Activated naive CD8-positive, alpha-beta T cell (primary cell): Measurements from ENCODE around the gene MAN1A1.
"Not testable (repeated sequence)": the region's sequence is repeated elsewhere in the genome, so short reads cannot be mapped to it uniquely, and the experiment has no call there.

Experiments
- H3K27ac Mint-ChIP-seq: one replicate; pipeline ENCODE4 v1.8.0; 2021; ENCODE audit warnings: mixed read lengths
- H3K27me3 Mint-ChIP-seq: one replicate; pipeline ENCODE4 v1.8.0; 2021; ENCODE audit warnings: mixed read lengths
- H3K36me3 Mint-ChIP-seq: one replicate; pipeline ENCODE4 v1.8.0; 2021; ENCODE audit warnings: mixed read lengths
- H3K4me1 Mint-ChIP-seq: one replicate; pipeline ENCODE4 v1.8.0; 2021; ENCODE audit warnings: low read depth, mixed read lengths
- H3K4me3 Mint-ChIP-seq: one replicate; pipeline ENCODE4 v1.8.0; 2021; ENCODE audit warnings: mild to moderate bottlenecking, mixed read lengths
- H3K9me3 Mint-ChIP-seq: one replicate; pipeline ENCODE4 v1.8.0; 2021; ENCODE audit warnings: low read depth, mixed read lengths

MAN1A1 gene

GRCh38 chr6:119308991-119309657, 40.4 kb downstream of the MAN1A1 start:
- H3K27ac Mint-ChIP-seq, result no peak overlapping the region
- no peaks in the 10 kb centered on the region for H3K27me3 Mint-ChIP-seq
- H3K4me1 Mint-ChIP-seq, result peaks cover 38% of the 10 kb centered on the region
- H3K4me3 Mint-ChIP-seq, result no peak overlapping the region
- peaks cover 12% of the 10 kb centered on the region for H3K36me3 Mint-ChIP-seq
- no peaks in the 10 kb centered on the region for H3K9me3 Mint-ChIP-seq

GRCh38 chr6:119308048-119308570, 41.5 kb downstream of the MAN1A1 start:
- Mint-ChIP-seq H3K27ac (no peak overlapping the region), H3K4me3 (no peak overlapping the region), H3K27me3 (no peaks in the 10 kb centered on the region), H3K36me3 (peaks cover 12% of the 10 kb centered on the region), H3K4me1 (peaks cover 29% of the 10 kb centered on the region), H3K9me3 (no peaks in the 10 kb centered on the region)

GRCh38 chr6:119307056-119307455, 42.5 kb downstream of the MAN1A1 start:
- peaks cover 18% of the 10 kb centered on the region for H3K4me1 Mint-ChIP-seq
- no peaks in the 10 kb centered on the region for H3K9me3 Mint-ChIP-seq
- H3K27me3 Mint-ChIP-seq, result no peaks in the 10 kb centered on the region
- no peak overlapping the region for H3K4me3 Mint-ChIP-seq
- no peak overlapping the region for H3K27ac Mint-ChIP-seq
- peaks cover 12% of the 10 kb centered on the region for H3K36me3 Mint-ChIP-seq

GRCh38 chr6:119306396-119306968, 43.1 kb downstream of the MAN1A1 start:
- no peaks in the 10 kb centered on the region for H3K27me3 Mint-ChIP-seq
- peaks cover 14% of the 10 kb centered on the region for H3K36me3 Mint-ChIP-seq
- H3K4me3 Mint-ChIP-seq, result no peak overlapping the region
- no peak overlapping the region for H3K27ac Mint-ChIP-seq
- peaks cover 14% of the 10 kb centered on the region for H3K4me1 Mint-ChIP-seq
- no peaks in the 10 kb centered on the region for H3K9me3 Mint-ChIP-seq

- Mint-ChIP-seq H3K27ac (no peak overlapping the region), H3K27me3 (no peaks in the 10 kb centered on the region), H3K9me3 (no peaks in the 10 kb centered on the region), H3K36me3 (peaks cover 14% of the 10 kb centered on the region), H3K4me3 (no peak overlapping the region), H3K4me1 (peaks cover 5% of the 10 kb centered on the region)
These were observed 46.2 kb downstream of the MAN1A1 start for GRCh38 chr6:119303164-119303887.

GRCh38 chr6:119301429-119301828, 48.1 kb downstream of the MAN1A1 start:
- no peaks in the 10 kb centered on the region for H3K9me3 Mint-ChIP-seq
- H3K27ac Mint-ChIP-seq, result no peak overlapping the region
- H3K36me3 Mint-ChIP-seq, result peaks cover 16% of the 10 kb centered on the region
- H3K27me3 Mint-ChIP-seq, result no peaks in the 10 kb centered on the region
- no peak overlapping the region for H3K4me3 Mint-ChIP-seq
- no peaks in the 10 kb centered on the region for H3K4me1 Mint-ChIP-seq

GRCh38 chr6:119299694-119300093, 49.9 kb downstream of the MAN1A1 start:
- Mint-ChIP-seq H3K36me3 (peaks cover 12% of the 10 kb centered on the region), H3K4me1 (peaks cover 10% of the 10 kb centered on the region), H3K27ac (no peak overlapping the region), H3K9me3 (no peaks in the 10 kb centered on the region), H3K4me3 (no peak overlapping the region), H3K27me3 (no peaks in the 10 kb centered on the region)

GRCh38 chr6:119297049-119297448, 52.5 kb downstream of the MAN1A1 start:
- no peak overlapping the region for H3K4me3 Mint-ChIP-seq
- H3K4me1 Mint-ChIP-seq, result peaks cover 10% of the 10 kb centered on the region
- H3K36me3 Mint-ChIP-seq, result peaks cover 8% of the 10 kb centered on the region
- no peaks in the 10 kb centered on the region for H3K9me3 Mint-ChIP-seq
- H3K27ac Mint-ChIP-seq, result no peak overlapping the region
- H3K27me3 Mint-ChIP-seq, result no peaks in the 10 kb centered on the region

GRCh38 chr6:119296036-119297035, 53.2 kb downstream of the MAN1A1 start:
- H3K4me3 Mint-ChIP-seq, result no peak overlapping the region

GRCh38 chr6:119294984-119295383, 54.6 kb downstream of the MAN1A1 start:
- no peak overlapping the region for H3K27ac Mint-ChIP-seq
- H3K36me3 Mint-ChIP-seq, result peaks cover 11% of the 10 kb centered on the region
- H3K4me3 Mint-ChIP-seq, result no peak overlapping the region
- H3K4me1 Mint-ChIP-seq, result peaks cover 10% of the 10 kb centered on the region
- no peaks in the 10 kb centered on the region for H3K9me3 Mint-ChIP-seq
- H3K27me3 Mint-ChIP-seq, result no peaks in the 10 kb centered on the region

More at GRCh38 chr6:119296036-119297035, 53.2 kb downstream of the MAN1A1 start:
- no peaks in the 10 kb centered on the region for H3K9me3 Mint-ChIP-seq
- peaks cover 6% of the 10 kb centered on the region for H3K36me3 Mint-ChIP-seq
- no peaks in the 10 kb centered on the region for H3K27me3 Mint-ChIP-seq
- H3K27ac Mint-ChIP-seq, result no peak overlapping the region
- H3K4me1 Mint-ChIP-seq, result peaks cover 10% of the 10 kb centered on the region

GRCh38 chr6:119291060-119291459, 58.5 kb downstream of the MAN1A1 start:
- not testable (repeated sequence) for H3K4me1 Mint-ChIP-seq, H3K4me3 Mint-ChIP-seq, H3K27ac Mint-ChIP-seq, H3K27me3 Mint-ChIP-seq, H3K9me3 Mint-ChIP-seq
- H3K36me3 Mint-ChIP-seq, result peaks cover 19% of the 10 kb centered on the region

- Mint-ChIP-seq H3K27ac (no peak overlapping the region), H3K9me3 (no peaks in the 10 kb centered on the region), H3K36me3 (peaks cover 19% of the 10 kb centered on the region), H3K4me1 (peaks cover 4% of the 10 kb centered on the region), H3K4me3 (no peak overlapping the region), H3K27me3 (no peaks in the 10 kb centered on the region)
These were observed 59.3 kb downstream of the MAN1A1 start for GRCh38 chr6:119290306-119290705.

- Mint-ChIP-seq H3K4me1 (no peaks in the 10 kb centered on the region), H3K27me3 (no peaks in the 10 kb centered on the region), H3K9me3 (no peaks in the 10 kb centered on the region), H3K4me3 (no peak overlapping the region), H3K27ac (no peak overlapping the region), H3K36me3 (peaks cover 19% of the 10 kb centered on the region)
These were observed 59.9 kb downstream of the MAN1A1 start for GRCh38 chr6:119289651-119290050.

GRCh38 chr6:119285908-119286625, 63.5 kb downstream of the MAN1A1 start:
- Mint-ChIP-seq H3K4me3 (no peak overlapping the region), H3K27me3 (no peaks in the 10 kb centered on the region), H3K27ac (no peak overlapping the region), H3K9me3 (no peaks in the 10 kb centered on the region), H3K36me3 (peaks cover 23% of the 10 kb centered on the region), H3K4me1 (peaks cover 5% of the 10 kb centered on the region)
